GM13977 (cell line): ENCODE data around the gene ZNRF2.
"Not testable (repeated sequence)": the region's sequence is repeated elsewhere in the genome, so short reads cannot be mapped to it uniquely, and the experiment has no call there.

Experiments
- DNase-seq: peaks from one replicate; pipeline ENCODE4 v3.0.0; 2012; ENCODE audit warnings: low spot score
- in situ Hi-C: fragments of 300-500 bp; cut with MboI; formaldehyde crosslinking; loops from one replicate; pipeline ENCODE4 v1.12.0; 2022; ENCODE audit warnings: low sequenced_read_pairs, low pct_unique_long_range_greater_than_20kb, mixed read lengths, inconsistent platforms; ENCODE audit not compliant: unreplicated experiment
- TF ChIP-seq, protein P1 (sequence below): IDR thresholded peaks from 2 replicates; pipeline ENCODE4 v1.5.1; 2012; ENCODE audit warnings: mild to moderate bottlenecking, control low read depth; ENCODE audit not compliant: insufficient read depth; ENCODE audit errors: extremely low read depth, missing control alignments

The ZNRF2 gene

DNA sequence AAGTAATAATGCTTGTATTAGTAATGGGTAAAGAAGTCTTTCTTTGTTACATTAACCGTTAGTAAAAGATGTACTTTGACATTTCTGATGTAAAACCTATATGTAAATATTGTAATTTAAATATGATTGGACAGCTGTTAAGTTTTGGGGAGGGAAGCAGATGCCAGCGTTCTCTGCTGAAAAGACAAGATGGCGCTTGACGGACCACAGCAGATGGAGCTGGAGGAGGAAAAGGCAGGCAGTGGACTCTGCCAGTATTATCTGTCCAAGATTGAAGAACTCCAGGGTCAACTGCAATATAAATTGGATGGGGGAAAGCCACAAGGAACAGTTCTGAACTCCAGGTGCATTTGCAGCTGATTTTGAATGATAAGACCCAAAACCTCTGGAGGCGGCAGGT, 86.9 kb downstream of the ZNRF2 start:
- DNase-seq: no peak
- TF ChIP-seq, protein P1, sequence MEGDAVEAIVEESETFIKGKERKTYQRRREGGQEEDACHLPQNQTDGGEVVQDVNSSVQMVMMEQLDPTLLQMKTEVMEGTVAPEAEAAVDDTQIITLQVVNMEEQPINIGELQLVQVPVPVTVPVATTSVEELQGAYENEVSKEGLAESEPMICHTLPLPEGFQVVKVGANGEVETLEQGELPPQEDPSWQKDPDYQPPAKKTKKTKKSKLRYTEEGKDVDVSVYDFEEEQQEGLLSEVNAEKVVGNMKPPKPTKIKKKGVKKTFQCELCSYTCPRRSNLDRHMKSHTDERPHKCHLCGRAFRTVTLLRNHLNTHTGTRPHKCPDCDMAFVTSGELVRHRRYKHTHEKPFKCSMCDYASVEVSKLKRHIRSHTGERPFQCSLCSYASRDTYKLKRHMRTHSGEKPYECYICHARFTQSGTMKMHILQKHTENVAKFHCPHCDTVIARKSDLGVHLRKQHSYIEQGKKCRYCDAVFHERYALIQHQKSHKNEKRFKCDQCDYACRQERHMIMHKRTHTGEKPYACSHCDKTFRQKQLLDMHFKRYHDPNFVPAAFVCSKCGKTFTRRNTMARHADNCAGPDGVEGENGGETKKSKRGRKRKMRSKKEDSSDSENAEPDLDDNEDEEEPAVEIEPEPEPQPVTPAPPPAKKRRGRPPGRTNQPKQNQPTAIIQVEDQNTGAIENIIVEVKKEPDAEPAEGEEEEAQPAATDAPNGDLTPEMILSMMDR: no peak
- in situ Hi-C loops: no loop called here

DNA sequence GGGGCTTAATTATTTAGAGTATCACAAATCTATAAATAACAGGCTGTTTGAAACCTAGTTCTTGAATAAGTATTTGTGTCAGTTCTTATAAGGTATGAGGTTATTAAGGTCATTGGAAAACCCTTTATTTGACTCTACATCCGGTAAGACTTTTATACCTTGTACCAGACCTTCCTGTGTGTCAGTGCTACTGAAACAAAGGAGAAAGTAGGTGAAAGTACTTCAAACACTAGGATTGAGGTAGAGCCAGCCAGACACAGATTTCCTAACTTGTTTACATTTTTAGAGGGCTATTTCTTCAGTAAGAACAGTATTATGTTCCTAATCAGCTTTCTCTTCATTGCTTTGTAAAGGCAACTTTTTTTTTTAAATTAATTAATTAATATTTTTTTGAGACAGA, 93.9 kb downstream of the ZNRF2 start:
- in situ Hi-C loops: no loop called here
- TF ChIP-seq, protein P1: no peak
- DNase-seq: no peak

DNA sequence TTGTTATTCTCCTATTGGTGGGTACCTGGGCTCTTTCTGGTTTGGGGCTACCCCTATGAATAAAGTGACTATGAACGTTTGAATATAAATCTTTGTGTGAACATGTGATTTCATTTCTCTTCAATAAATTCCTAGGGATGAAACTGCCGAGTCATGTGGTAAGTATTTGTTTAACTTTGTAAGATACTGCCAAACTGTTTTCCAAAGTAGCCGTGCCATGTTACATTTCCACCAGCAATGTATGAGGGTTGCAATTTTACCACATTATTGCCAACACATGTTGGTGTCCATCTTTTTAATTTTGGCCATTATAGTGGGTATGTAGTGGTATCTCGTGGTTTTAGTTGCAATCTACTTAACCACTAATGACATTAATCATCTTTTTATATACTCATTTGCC, 94.7 kb downstream of the ZNRF2 start:
- in situ Hi-C loops: no loop called here
- TF ChIP-seq, protein P1: no peak
- DNase-seq: no peak

- TF ChIP-seq, protein P1: no peak
- in situ Hi-C loops: no loop called here
- DNase-seq: no peak
These were observed 95.3 kb downstream of the ZNRF2 start for GRCh38 chr7:30379741-30380140.

- DNase-seq: no peak
- TF ChIP-seq, protein P1: no peak
- in situ Hi-C loops: no loop called here
These were observed 95.9 kb downstream of the ZNRF2 start for GRCh38 chr7:30380294-30380693.

DNA sequence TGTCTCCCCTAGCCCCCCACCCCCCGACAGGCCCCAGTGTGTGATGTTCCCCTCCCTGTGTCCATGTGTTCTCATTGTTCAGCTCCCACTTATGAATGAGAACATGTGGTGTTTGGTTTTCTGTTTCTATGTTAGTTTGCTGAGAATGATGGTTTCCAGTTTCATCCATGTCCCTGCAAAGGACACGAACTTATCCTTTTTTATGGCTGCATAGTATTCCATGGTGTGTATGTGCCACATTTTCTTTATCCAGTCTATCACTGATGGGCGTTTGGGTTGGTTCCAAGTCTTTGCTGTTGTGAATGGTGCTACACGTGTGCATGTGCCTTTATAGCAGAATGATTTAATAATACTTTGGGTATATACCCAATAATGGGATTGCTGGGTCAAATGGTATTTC, 96.4 kb downstream of the ZNRF2 start:
- DNase-seq, in situ Hi-C loops: not testable (repeated sequence)

DNA sequence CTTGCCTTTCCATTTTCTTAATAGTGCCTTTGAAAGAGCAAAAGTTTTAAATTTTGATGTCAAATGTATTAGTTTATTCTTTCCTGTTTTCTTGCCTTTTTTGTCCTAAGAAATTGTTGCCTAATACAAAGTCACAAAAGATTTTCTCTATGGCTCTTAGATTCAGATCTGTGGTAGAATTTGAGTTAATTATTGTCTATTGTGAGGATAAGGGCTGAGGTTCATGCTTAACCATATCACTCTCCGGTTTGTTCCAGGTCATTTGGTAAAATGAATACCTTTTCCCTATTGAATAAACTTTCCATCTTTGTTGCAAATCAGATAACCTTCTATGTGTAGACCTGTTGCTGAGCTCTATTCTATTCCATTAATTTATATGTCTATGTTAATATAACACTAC, 98.2 kb downstream of the ZNRF2 start:
- TF ChIP-seq, protein P1: no peak
- no peak for DNase-seq
- in situ Hi-C loops: no loop called here
